Esophagus (tissue), 2 donors: ENCODE data around the gene TBC1D22B. TPM values are rescaled to one million over a fixed set of nuclear protein-coding genes. Genes with fewer than 3 reads are reported as not detected.

Experiments used
- H3K27ac ChIP-seq, 2 donors: one replicate each; pipeline ENCODE4 v1.5.1; 2013; ENCODE audit warnings: low read depth in 2 of 2, mild to moderate bottlenecking in 2 of 2, inconsistent platforms in 1 of 2, low read length in 1 of 2, moderate library complexity in 1 of 2
- H3K27me3 ChIP-seq, 2 donors: one replicate each; pipeline ENCODE4 v1.6.1; 2013; ENCODE audit warnings: low read length in 2 of 2, control low read depth in 1 of 2, mild to moderate bottlenecking in 1 of 2; ENCODE audit not compliant: insufficient read depth in 2 of 2, control insufficient read depth in 1 of 2
- H3K36me3 ChIP-seq, 2 donors: one replicate each; pipeline ENCODE4 v1.6.1; 2013; ENCODE audit warnings: low read length in 1 of 2; ENCODE audit not compliant: control insufficient read depth in 2 of 2, insufficient read depth in 2 of 2
- H3K4me1 ChIP-seq, 2 donors: one replicate each; pipeline ENCODE4 v1.6.1; 2013; ENCODE audit warnings: low read length in 1 of 2; ENCODE audit not compliant: control insufficient read depth in 2 of 2, insufficient read depth in 2 of 2
- H3K4me3 ChIP-seq, 2 donors: one replicate each; pipeline ENCODE4 v1.5.1; 2013; ENCODE audit warnings: low read length in 2 of 2, mild to moderate bottlenecking in 2 of 2, low read depth in 1 of 2, moderate library complexity in 1 of 2
- H3K9me3 ChIP-seq, 2 donors: one replicate each; pipeline ENCODE4 v1.6.1; 2013; ENCODE audit warnings: mild to moderate bottlenecking in 2 of 2, low read depth in 1 of 2, low read length in 1 of 2, moderate library complexity in 1 of 2; ENCODE audit not compliant: control insufficient read depth in 2 of 2, insufficient read depth in 1 of 2
- WGBS, 2 donors: extraction: QIAGEN DNeasy Blood & Tissue Kit; methylation state at CpG; one replicate each; pipeline ENCODE4 v1.1.7; 2013; 5-methylcytosine and 5-hydroxymethylcytosine counted together
- polyA plus RNA-seq, 2 donors: library from polyadenylated mRNA; stranded (reverse); fragments of 200-250 nt; gene quantifications; one replicate each; pipeline ENCODE4 v1.2.3, GENCODE V29; 2013
- donor health status: healthy with polysubstance abuse.
- donor health status: Bipolar disorder and iron deficiency.

The TBC1D22B gene
- polyA plus RNA-seq, 2 donors = 6.9 to 9.1 TPM

DNA sequence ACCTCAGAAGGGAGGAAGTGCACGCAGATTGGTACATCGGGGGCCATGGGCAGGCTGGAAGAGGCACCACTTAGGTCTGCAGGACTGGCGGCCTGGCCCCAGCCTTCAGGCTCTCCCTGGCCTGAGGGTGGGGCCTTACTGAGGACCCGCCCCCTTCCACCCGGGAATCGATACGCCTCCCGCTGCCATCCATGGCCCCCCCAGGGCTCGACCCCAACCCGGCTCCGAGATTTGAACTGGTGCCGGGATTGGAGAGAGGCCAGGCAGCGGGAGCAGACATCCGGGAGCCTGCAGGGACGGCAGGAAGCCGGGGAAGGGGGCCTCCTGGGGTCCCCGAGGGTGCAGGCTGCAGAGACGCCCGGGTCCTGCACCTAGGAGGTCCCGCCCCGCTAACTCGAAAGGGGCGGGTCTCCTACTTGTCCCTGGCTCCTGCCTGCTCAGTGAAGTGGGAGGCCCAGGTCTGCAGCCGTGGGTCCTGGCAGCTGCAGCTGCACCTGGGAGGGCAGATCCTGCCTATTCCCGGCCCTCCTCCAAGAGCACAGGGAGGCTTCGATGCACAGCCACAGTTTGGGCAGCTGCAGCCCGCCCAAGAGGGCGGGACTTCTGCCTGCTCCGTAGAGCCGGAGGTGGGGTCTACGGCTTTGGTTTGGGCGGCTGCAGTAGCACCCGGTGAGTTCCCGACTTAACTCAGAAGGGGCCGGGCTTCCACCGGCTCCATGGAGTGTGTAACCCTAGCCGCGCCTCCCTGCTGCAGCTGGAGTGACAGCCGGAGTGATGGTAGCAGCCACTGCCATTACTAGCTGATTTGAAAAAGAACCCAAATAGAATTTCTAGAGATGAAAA is 35.2 kb upstream of the TBC1D22B start:
- peaks cover 0 to 5% of the 10 kb centered on the region in 2 donors for H3K4me1 ChIP-seq
- 0 to 1% methylated on average over 39 of the region's 39 CpGs for WGBS, 2 donors
- no peaks in the 10 kb centered on the region for H3K36me3 ChIP-seq
- no peaks in the 10 kb centered on the region for H3K27me3 ChIP-seq
- H3K27ac ChIP-seq = peak overlapping the region in 1 of 2 donors; percentile 20
- H3K4me3 ChIP-seq = peak overlapping the region; percentile 49 to 61
- no peaks in the 10 kb centered on the region for H3K9me3 ChIP-seq

DNA sequence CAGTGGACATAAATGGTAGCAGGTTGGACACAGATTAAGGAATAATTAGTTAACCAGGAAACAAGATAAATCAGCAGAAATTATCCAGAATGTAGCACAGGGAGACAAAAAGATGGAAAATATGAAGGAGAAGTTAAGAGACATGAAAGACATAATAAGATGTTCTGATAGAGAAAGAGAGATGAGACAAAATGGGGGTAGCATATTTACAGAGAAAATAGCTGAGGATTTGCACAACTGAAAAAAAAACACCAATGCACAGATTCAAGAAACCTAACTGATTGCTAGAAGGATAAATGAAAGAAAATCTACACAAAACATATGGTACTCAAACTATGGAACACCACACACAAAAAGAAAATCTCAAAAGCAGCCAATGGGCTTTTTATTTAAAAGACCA is 34.6 kb upstream of the TBC1D22B start:
- H3K27ac ChIP-seq = no peak overlapping the region
- no peaks in the 10 kb centered on the region for H3K9me3 ChIP-seq
- H3K4me3 ChIP-seq = peak overlapping the region in 1 of 2 donors; percentile 61
- H3K27me3 ChIP-seq = no peaks in the 10 kb centered on the region
- no peaks in the 10 kb centered on the region for H3K36me3 ChIP-seq
- H3K4me1 ChIP-seq = peaks cover 0 to 5% of the 10 kb centered on the region in 2 donors

- peaks cover 0 to 5% of the 10 kb centered on the region in 2 donors for H3K4me1 ChIP-seq
- H3K4me3 ChIP-seq = no peak overlapping the region
- no peak overlapping the region for H3K27ac ChIP-seq
- no peaks in the 10 kb centered on the region for H3K36me3 ChIP-seq
- H3K9me3 ChIP-seq = no peaks in the 10 kb centered on the region
- WGBS, 2 donors = 66 to 82% methylated on average over 5 of the region's 5 CpGs
- no peaks in the 10 kb centered on the region for H3K27me3 ChIP-seq
Measured at GRCh38 chr6:37225350-37226169, 32.0 kb upstream of the TBC1D22B start.

- no peaks in the 10 kb centered on the region for H3K4me1 ChIP-seq
- no peaks in the 10 kb centered on the region for H3K27me3 ChIP-seq
- no peak overlapping the region for H3K27ac ChIP-seq
- 88 to 93% methylated on average over 6 of the region's 6 CpGs for WGBS, 2 donors
- H3K36me3 ChIP-seq = no peaks in the 10 kb centered on the region
- H3K4me3 ChIP-seq = no peak overlapping the region
- no peaks in the 10 kb centered on the region for H3K9me3 ChIP-seq
Measured at GRCh38 chr6:37230104-37230503, 27.5 kb upstream of the TBC1D22B start.

DNA sequence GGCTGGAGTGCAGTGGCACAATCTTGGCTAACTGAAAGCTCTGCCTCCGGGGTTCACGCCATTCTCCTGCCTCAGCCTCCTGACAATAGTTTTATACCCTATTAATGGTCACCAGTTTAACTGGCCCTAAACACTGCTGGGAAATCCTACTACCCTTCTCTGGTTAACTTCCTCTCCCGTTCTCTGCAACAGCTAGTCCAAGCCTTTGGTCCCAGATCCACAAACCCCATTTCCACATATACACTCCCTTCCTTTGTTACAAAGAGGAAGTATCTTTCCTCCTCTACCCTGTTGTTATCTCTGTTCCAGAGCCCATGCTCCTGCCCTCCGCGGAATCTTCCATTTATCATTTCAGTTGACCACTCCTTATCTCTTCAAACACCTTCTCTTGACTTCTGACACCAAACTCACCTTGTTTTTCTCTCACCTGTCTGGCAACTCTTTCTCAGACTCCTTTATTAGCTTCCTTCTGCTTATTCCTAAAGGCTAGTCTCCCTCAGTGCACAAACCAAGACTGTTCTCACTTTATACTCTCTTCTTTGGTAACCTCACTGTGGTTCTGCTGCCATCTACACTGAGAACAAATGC is 25.0 kb upstream of the TBC1D22B start:
- Histone ChIP-seq H3K27ac (no peak overlapping the region), H3K36me3 (no peaks in the 10 kb centered on the region), H3K4me3 (no peak overlapping the region), H3K9me3 (no peaks in the 10 kb centered on the region), H3K27me3 (no peaks in the 10 kb centered on the region), H3K4me1 (no peaks in the 10 kb centered on the region)
- WGBS, 2 donors = 79 to 82% methylated on average over 5 of the region's 5 CpGs

GRCh38 chr6:37233541-37233940 is 24.0 kb upstream of the TBC1D22B start:
- Histone ChIP-seq H3K4me1 (no peaks in the 10 kb centered on the region), H3K36me3 (no peaks in the 10 kb centered on the region), H3K4me3 (no peak overlapping the region), H3K27me3 (no peaks in the 10 kb centered on the region), H3K9me3 (no peaks in the 10 kb centered on the region), H3K27ac (no peak overlapping the region)
- 89 to 93% methylated on average over 7 of the region's 7 CpGs for WGBS, 2 donors

- no peak overlapping the region for H3K4me3 ChIP-seq
- no peaks in the 10 kb centered on the region for H3K36me3 ChIP-seq
- H3K27ac ChIP-seq = no peak overlapping the region
- H3K9me3 ChIP-seq = no peaks in the 10 kb centered on the region
- H3K27me3 ChIP-seq = no peaks in the 10 kb centered on the region
- H3K4me1 ChIP-seq = peaks cover 0 to 4% of the 10 kb centered on the region in 2 donors
- 75 to 76% methylated on average over 2 of the region's 2 CpGs for WGBS, 2 donors
Measured at GRCh38 chr6:37236921-37237320, 20.7 kb upstream of the TBC1D22B start.

- H3K4me3 ChIP-seq = no peak overlapping the region
- H3K36me3 ChIP-seq = no peaks in the 10 kb centered on the region
- H3K27ac ChIP-seq = no peak overlapping the region
- H3K4me1 ChIP-seq = peaks cover 0 to 4% of the 10 kb centered on the region in 2 donors
- no peaks in the 10 kb centered on the region for H3K9me3 ChIP-seq
- H3K27me3 ChIP-seq = no peaks in the 10 kb centered on the region
Measured at GRCh38 chr6:37237789-37238188, 19.8 kb upstream of the TBC1D22B start.

GRCh38 chr6:37238381-37238780 is 19.2 kb upstream of the TBC1D22B start:
- Histone ChIP-seq H3K4me3 (no peak overlapping the region), H3K9me3 (no peaks in the 10 kb centered on the region), H3K36me3 (no peaks in the 10 kb centered on the region), H3K27ac (no peak overlapping the region), H3K27me3 (no peaks in the 10 kb centered on the region), H3K4me1 (peaks cover 0 to 4% of the 10 kb centered on the region in 2 donors)
- 68% methylated on average over 1 of the region's 1 CpG for WGBS, 2 donors
